Heart right ventricle (tissue), 16 donors: ENCODE data around the gene ZNF19. TPM values are rescaled to one million over a fixed set of nuclear protein-coding genes. Genes with fewer than 3 reads are reported as not detected.

Source experiments
- ATAC-seq, 8 donors: fragments of 200-7000 bp; cut with Tn5 transposase; one replicate each; pipeline ENCODE4 v1.9.1; 2020; ENCODE audit warnings: mild to moderate bottlenecking in 8 of 8, moderate library complexity in 8 of 8, moderate number of reproducible peaks in 1 of 8
- DNase-seq, 2 donors: peaks; one replicate each; pipeline ENCODE4 v3.0.0-alpha.2; 2020
- H3K27ac ChIP-seq, 10 donors: fragments of 200-600 bp; sonication (generic) in 2 of 10; one replicate each; pipeline versions ENCODE4 v1.5.0 to v1.8.0; 2020 to 2022; ENCODE audit warnings: mild to moderate bottlenecking in 3 of 10
- H3K27me3 ChIP-seq, 7 donors: fragments of 200-600 bp; one replicate each; pipeline ENCODE4 v1.8.0; 2021 to 2022; ENCODE audit warnings: mild to moderate bottlenecking in 2 of 7
- H3K36me3 ChIP-seq, 9 donors: fragments of 200-600 bp; sonication (generic) in 1 of 9; one replicate each; pipeline versions ENCODE4 v1.5.0 to v1.8.0; 2020 to 2022; ENCODE audit warnings: mild to moderate bottlenecking in 2 of 9
- H3K4me1 ChIP-seq, 9 donors: fragments of 200-600 bp; sonication (generic) in 1 of 9; one replicate each; pipeline versions ENCODE4 v1.5.0 to v1.8.0; 2020 to 2022; ENCODE audit warnings: mild to moderate bottlenecking in 4 of 9
- H3K4me3 ChIP-seq, 10 donors: fragments of 200-600 bp; sonication (generic) in 2 of 10; one replicate each; pipeline versions ENCODE4 v1.5.0 to v1.8.0; 2020 to 2022; ENCODE audit warnings: mild to moderate bottlenecking in 7 of 10, moderate library complexity in 2 of 10
- H3K9me3 ChIP-seq, 11 donors: fragments of 200-600 bp in 10 of 11; sonication (generic) in 2 of 11; one replicate each; pipeline versions ENCODE4 v1.5.0 to v1.8.0; 2013 to 2022; ENCODE audit warnings: mild to moderate bottlenecking in 2 of 11, control low read depth in 1 of 11, moderate library complexity in 1 of 11
- WGBS, 2 donors: extraction: QIAGEN DNeasy Blood & Tissue Kit; methylation state at CpG; one replicate each; pipeline ENCODE4 v1.1.7; 2013; ENCODE audit warnings: inconsistent platforms in 1 of 2; 5-methylcytosine and 5-hydroxymethylcytosine counted together
- intact Hi-C, 10 donors: fragments of 100-400 bp; cut with DNase I; formaldehyde crosslinking; loops; one replicate each; pipeline versions ENCODE4 v1.11.1 to v1.14.2; 2022
- polyA plus RNA-seq, 2 donors: library from polyadenylated mRNA; stranded (reverse); fragments of 200-250 nt; gene quantifications; one replicate each; pipeline ENCODE4 v1.2.3, GENCODE V29; 2013
- total RNA-seq, 10 donors: library from RNA; stranded (reverse); fragmentation: NEBNext Ultra II Directional in 3 of 10; extraction: Animal tissue kit (Norgen Biotek cat#: 25700) in 3 of 10; gene quantifications; one replicate each; pipeline versions ENCODE4 v1.2.1 to v1.2.4, GENCODE V29; 2021 to 2023
- TF ChIP-seq, protein P1 (sequence below), 9 donors: fragments of 200-600 bp; sonication (generic) in 2 of 9; IDR thresholded peaks; one replicate each; pipeline versions ENCODE4 v1.5.0 to v1.8.0; 2021 to 2022; ENCODE audit warnings: antibody characterized with exemption in 9 of 9, mild to moderate bottlenecking in 5 of 9, moderate library complexity in 1 of 9
- donor health status: Arrhythmogenic right ventricular cardiomyopathy.
- donor health status: ischemic (EF 13 %, LVEDD 7.1; RV severe dilation, severe dysfunction).
- donor health status: healthy with polysubstance abuse.
- donor health status: DM: no; HTN: yes; CAD: no.
- donor health status: DM: no; HTN: no; CAD: no.
- donor health status: ischemic (EF 25% LVEDD 6.9; RV normal size, moderate dysfunction).
- donor health status: ischemic (EF 25% LVEDD 5.7; RV mildly dilated, moderate dysfunction).
- donor health status: healthy.
- donor health status: DM: yes; HTN: yes; CAD: no.
- donor health status: Ischemic cardiomyopathy.
- donor health status: ischemic (EF 35%, LVEDD 5.7; RV mildly dilated, moderate dysfunction).
- donor health status: nonischemic (EF 11% LVEDD 7.7; RV severe dilation, severe dysfunction).
- donor health status: DM: yes; HTN: yes; CAD: no.
- donor health status: PGD.
- donor health status: ischemic (EF 29% LVEDD 5.4; RV normal size, mild dysfunction).
- donor health status: nonischemic (EF 23%, LVEDD 6.1; RV moderate dilation, normal function).

The ZNF19 gene
- total and polyA plus RNA-seq, 12 donors: 0.59 to 3.4 (median 1.5) TPM

DNA sequence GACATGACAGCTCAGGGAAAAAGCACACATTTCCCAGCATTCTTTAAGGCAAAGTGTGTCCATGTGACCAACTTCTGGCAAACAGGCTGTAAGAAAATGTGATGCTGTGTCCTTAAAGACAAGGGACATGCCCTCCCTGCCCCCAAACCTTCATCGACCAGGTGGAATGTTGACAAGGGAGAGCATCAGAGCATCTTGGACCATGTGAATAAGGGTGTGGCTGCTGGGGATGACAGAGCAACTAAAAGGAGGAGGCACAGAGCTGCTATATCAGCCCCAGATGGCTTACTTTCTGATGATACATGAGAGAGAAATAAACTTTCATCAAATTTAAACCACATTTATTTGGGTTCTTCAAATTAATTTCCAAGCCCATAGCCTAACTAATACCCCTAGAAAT, 24.9 kb downstream of the ZNF19 start:
- Histone ChIP-seq H3K4me1 (peaks cover 0 to 28% (median 18%) of the 10 kb centered on the region in 9 donors), H3K36me3 (no peaks in the 10 kb centered on the region), H3K27ac (no peak overlapping the region), H3K4me3 (no peak overlapping the region), H3K27me3 (no peaks in the 10 kb centered on the region), H3K9me3 (no peaks in the 10 kb centered on the region)
- TF ChIP-seq, protein P1, sequence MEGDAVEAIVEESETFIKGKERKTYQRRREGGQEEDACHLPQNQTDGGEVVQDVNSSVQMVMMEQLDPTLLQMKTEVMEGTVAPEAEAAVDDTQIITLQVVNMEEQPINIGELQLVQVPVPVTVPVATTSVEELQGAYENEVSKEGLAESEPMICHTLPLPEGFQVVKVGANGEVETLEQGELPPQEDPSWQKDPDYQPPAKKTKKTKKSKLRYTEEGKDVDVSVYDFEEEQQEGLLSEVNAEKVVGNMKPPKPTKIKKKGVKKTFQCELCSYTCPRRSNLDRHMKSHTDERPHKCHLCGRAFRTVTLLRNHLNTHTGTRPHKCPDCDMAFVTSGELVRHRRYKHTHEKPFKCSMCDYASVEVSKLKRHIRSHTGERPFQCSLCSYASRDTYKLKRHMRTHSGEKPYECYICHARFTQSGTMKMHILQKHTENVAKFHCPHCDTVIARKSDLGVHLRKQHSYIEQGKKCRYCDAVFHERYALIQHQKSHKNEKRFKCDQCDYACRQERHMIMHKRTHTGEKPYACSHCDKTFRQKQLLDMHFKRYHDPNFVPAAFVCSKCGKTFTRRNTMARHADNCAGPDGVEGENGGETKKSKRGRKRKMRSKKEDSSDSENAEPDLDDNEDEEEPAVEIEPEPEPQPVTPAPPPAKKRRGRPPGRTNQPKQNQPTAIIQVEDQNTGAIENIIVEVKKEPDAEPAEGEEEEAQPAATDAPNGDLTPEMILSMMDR (IDR thresholded peaks at IDR 0.05): no peak
- ATAC-seq: no peak
- WGBS, 2 donors: 52 to 70% methylated on average over 1 of the region's 1 CpG
- intact Hi-C loops: no loop called here
- no peak for DNase-seq

GRCh38 chr16:71461686-71462648, 27.2 kb downstream of the ZNF19 start, which contains the start of gene ZNF23:
ZNF23 (minus strand) TSS chr16:71462247; CDS start chr16:71456796, 5,451 bp downstream.
- Histone ChIP-seq H3K4me1 (peaks cover 0 to 28% (median 18%) of the 10 kb centered on the region in 9 donors), H3K27ac (peak within 1 kb of the TSS; percentile 59 to 92 (median 88)), H3K27me3 (no peaks in the 10 kb centered on the region), H3K9me3 (no peaks in the 10 kb centered on the region), H3K4me3 (peak within 1 kb of the TSS; percentile 70 to 99 (median 92)), H3K36me3 (peaks cover 0 to 7% (median 0%) of the 10 kb centered on the region in 9 donors)
- WGBS, 2 donors: 0 to 1% methylated on average over 52 of the region's 52 CpGs
- DNase-seq (peak; percentile 82 to 89), ATAC-seq (peak; percentile 99 to 100 (median 99))
- intact Hi-C loops: loop anchor here in 7 of 10 donors (1.0 to 2.0 kb wide), 2 partner anchors 22 to 23 kb away; no protein-coding TSS in a partner anchor
- TF ChIP-seq, protein P1 (IDR thresholded peaks at IDR 0.05): peak in 1 of 9 donors; percentile 5

DNA sequence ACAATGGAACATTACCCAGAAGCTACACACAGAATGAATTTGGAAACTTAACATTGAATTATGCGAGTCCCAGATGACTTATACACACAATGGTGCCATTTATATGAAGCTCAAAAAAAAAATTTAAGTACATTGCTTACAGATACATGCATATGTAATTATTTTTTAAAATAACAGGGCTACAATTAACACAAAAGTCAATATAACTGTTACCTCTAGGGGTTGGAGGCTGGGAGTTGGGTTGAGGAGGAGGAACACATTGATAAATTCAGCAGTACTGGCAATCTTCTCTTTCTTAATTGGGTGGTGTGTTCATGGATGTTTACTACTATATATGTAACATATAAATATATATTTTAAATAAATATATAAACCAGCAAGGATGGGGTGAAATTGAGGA, 28.2 kb downstream of the ZNF19 start:
- H3K4me1 ChIP-seq: peaks cover 0 to 28% (median 18%) of the 10 kb centered on the region in 9 donors
- peaks cover 0 to 17% (median 4%) of the 10 kb centered on the region in 9 donors for H3K36me3 ChIP-seq
- TF ChIP-seq, protein P1 (IDR thresholded peaks at IDR 0.05): no peak
- H3K4me3 ChIP-seq: peak overlapping the region in 8 of 10 donors; percentile 70 to 95 (median 92)
- no peak overlapping the region for H3K27ac ChIP-seq
- H3K9me3 ChIP-seq: no peaks in the 10 kb centered on the region
- DNase-seq (no peak), ATAC-seq (no peak)
- no peaks in the 10 kb centered on the region for H3K27me3 ChIP-seq
- intact Hi-C loops: loop anchor here in 1 of 10 donors (1.0 kb wide), 1 partner anchor 23 kb away; no protein-coding TSS in a partner anchor
- 96 to 98% methylated on average over 1 of the region's 1 CpG for WGBS, 2 donors

- H3K27me3 ChIP-seq: no peaks in the 10 kb centered on the region
- TF ChIP-seq, protein P1 (IDR thresholded peaks at IDR 0.05): no peak
- 69 to 75% methylated on average over 4 of the region's 4 CpGs for WGBS, 2 donors
- peaks cover 0 to 24% (median 11%) of the 10 kb centered on the region in 9 donors for H3K36me3 ChIP-seq
- ATAC-seq (no peak), DNase-seq (no peak)
- no peak overlapping the region for H3K27ac ChIP-seq
- H3K4me3 ChIP-seq: no peak overlapping the region
- H3K4me1 ChIP-seq: peaks cover 0 to 28% (median 18%) of the 10 kb centered on the region in 9 donors
- H3K9me3 ChIP-seq: no peaks in the 10 kb centered on the region
- intact Hi-C loops: no loop called here
Observed at GRCh38 chr16:71460236-71460635, 28.9 kb downstream of the ZNF19 start.
